K562 (cell line): ENCODE results near the gene CFAP73. TPM values are rescaled to one million over a fixed set of nuclear protein-coding genes. Genes with fewer than 3 reads are reported as not detected.

Experiments used
- ATAC-seq: fragments of 200-7000 bp; cut with Tn5 transposase; 3 replicates; pipeline ENCODE4 v1.9.1; 2020; ENCODE audit warnings: moderate library complexity
- BruUV-seq: library from RNA; stranded (reverse); fragments of 400-500 nt; replicated peaks from 2 replicates; lab custom pipeline; 2021; lab: Mats Ljungman, UMichigan
- CTCF ChIA-PET: fragments of 300-600 bp; formaldehyde crosslinking; extraction: SDS; loops from one replicate; lab custom pipeline; 2021; ENCODE audit warnings: low intra/inter-chr PET ratio; lab: Yijun Ruan, JAX
- POLR2A ChIA-PET: fragments of 300-600, 350-650 bp; sonication (Branson Sonifier 250); formaldehyde crosslinking; extraction: SDS; loops from one replicate; lab custom pipeline; 2021; ENCODE audit warnings: antibody characterized with exemption, inconsistent platforms; lab: Yijun Ruan, JAX
- DNase-seq, 4 experiments: peaks; one replicate each; pipeline versions ENCODE4 v3.0.0 to v3.0.0-alpha.2; 2011 to 2018; ENCODE audit warnings: low spot score in 3 of 4, mixed read lengths in 3 of 4; ENCODE audit errors: extremely low read depth in 1 of 4
- FAIRE-seq: peaks from 2 replicates; lab custom pipeline; 2011; peaks lifted over from hg19 to GRCh38; lab: Jason Lieb, UNC
- H2AFZ ChIP-seq: 2 replicates; pipeline ENCODE4 v1.6.0; 2011; ENCODE audit warnings: low read depth, low read length, control low read depth, inconsistent platforms
- H3K27ac ChIP-seq: fragments of 200-600 bp; 3 replicates; pipeline ENCODE4 v1.8.0; 2011; ENCODE audit warnings: low read depth, mild to moderate bottlenecking, control low read depth, inconsistent platforms, low read length, moderate library complexity, mixed read lengths; ENCODE audit errors: extremely low read depth
- H3K27me3 ChIP-seq, 2 experiments: fragments of 300-600 bp in 1 of 2; 2 replicates in 1 of 2; 3 replicates in 1 of 2; pipeline versions ENCODE4 v1.6.0 to v1.8.0; 2011; ENCODE audit warnings: inconsistent platforms in 2 of 2, low read length in 2 of 2, mild to moderate bottlenecking in 1 of 2, mixed read lengths in 1 of 2, moderate library complexity in 1 of 2; ENCODE audit not compliant: control insufficient read depth in 2 of 2, insufficient read depth in 2 of 2
- H3K36me3 ChIP-seq: fragments of 300-600 bp; 3 replicates; pipeline ENCODE4 v1.8.0; 2011; ENCODE audit warnings: mild to moderate bottlenecking, low read length, inconsistent platforms; ENCODE audit not compliant: control insufficient read depth, insufficient read depth
- H3K4me1 ChIP-seq, 2 experiments: fragments of 200-600 bp in 1 of 2; replicated peaks in 1 of 2; 2 replicates in 1 of 2; 3 replicates in 1 of 2; pipeline versions ENCODE4 v1.5.1 to v1.8.0; 2011; ENCODE audit warnings: inconsistent platforms in 2 of 2, low read length in 2 of 2, mild to moderate bottlenecking in 1 of 2, mixed read lengths in 1 of 2, moderate library complexity in 1 of 2; ENCODE audit not compliant: control insufficient read depth in 2 of 2, insufficient read depth in 2 of 2
- H3K4me2 ChIP-seq: 2 replicates; pipeline ENCODE4 v1.6.1; 2011; ENCODE audit warnings: low read length, control low read depth, inconsistent platforms, mixed read lengths; ENCODE audit not compliant: insufficient read depth
- H3K4me3 ChIP-seq: fragments of 200-600 bp; sonication (generic), shearing (Covaris generic); 2 replicates; pipeline ENCODE4 v1.5.1; 2016; ENCODE audit warnings: control low read depth, inconsistent platforms
- H3K79me2 ChIP-seq: fragments of 200-600 bp; 3 replicates; pipeline ENCODE4 v1.8.0; 2011; ENCODE audit warnings: low read length, inconsistent platforms; ENCODE audit not compliant: control insufficient read depth, insufficient read depth
- H3K9ac ChIP-seq, 2 experiments: 2 replicates each; pipeline versions ENCODE4 v1.6.0 to v1.6.1; 2011; ENCODE audit warnings: low read depth in 2 of 2, low read length in 2 of 2, control low read depth in 1 of 2, inconsistent platforms in 1 of 2, mild to moderate bottlenecking in 1 of 2, mixed read lengths in 1 of 2; ENCODE audit not compliant: insufficient read depth in 1 of 2
- H3K9me1 ChIP-seq: one replicate; pipeline ENCODE4 v1.6.0; 2011; ENCODE audit warnings: inconsistent platforms, mild to moderate bottlenecking, low read length, moderate library complexity; ENCODE audit not compliant: control insufficient read depth, insufficient read depth
- H3K9me3 ChIP-seq: replicated peaks from 2 replicates; pipeline ENCODE4 v1.5.1; 2011; ENCODE audit warnings: low read depth, low read length, inconsistent platforms; ENCODE audit not compliant: control insufficient read depth, insufficient read depth
- H4K20me1 ChIP-seq: replicated peaks from 2 replicates; pipeline ENCODE4 v1.6.1; 2011; ENCODE audit warnings: low read length, inconsistent platforms, mixed read lengths; ENCODE audit not compliant: control insufficient read depth, insufficient read depth
- ERF ChIP-seq: fragments of 450-650 bp; formaldehyde crosslinking; IDR thresholded peaks from 2 replicates; pipeline ENCODE4 v1.4.0; 2020; ENCODE audit warnings: mild to moderate bottlenecking, mixed read lengths
- ILK ChIP-seq: fragments of 450-650 bp; IDR thresholded peaks from 2 replicates; pipeline ENCODE4 v1.6.1; 2016; ENCODE audit warnings: missing genetic modification characterization, low read depth, mild to moderate bottlenecking, missing compliant biosample characterization, moderate library complexity, borderline replicate concordance
- JUNB ChIP-seq: fragments of 450-650 bp; formaldehyde crosslinking; conservative IDR thresholded peaks from 2 replicates; pipeline ENCODE4 v1.4.0; 2020; ENCODE audit warnings: mild to moderate bottlenecking
- MXI1 ChIP-seq: IDR thresholded peaks from 2 replicates; pipeline ENCODE4 v1.6.1; 2011; ENCODE audit warnings: low read depth, mild to moderate bottlenecking, improper control_type of control experiment, low read length
- NBN ChIP-seq: fragments of 450-650 bp; IDR thresholded peaks from 2 replicates; pipeline ENCODE4 v1.6.1; 2016; ENCODE audit warnings: low read depth, mild to moderate bottlenecking
- SNIP1 ChIP-seq: fragments of 450-650 bp; IDR thresholded peaks from 2 replicates; pipeline ENCODE4 v1.7.1; 2017; ENCODE audit warnings: low read depth, mild to moderate bottlenecking
- THRAP3 ChIP-seq: fragments of 450-650 bp; IDR thresholded peaks from 2 replicates; pipeline ENCODE4 v1.6.1; 2016; ENCODE audit warnings: mild to moderate bottlenecking, inconsistent platforms, borderline replicate concordance
- XRCC3 ChIP-seq: fragments of 450-650 bp; IDR thresholded peaks from 2 replicates; pipeline ENCODE4 v1.6.1; 2017; ENCODE audit warnings: mild to moderate bottlenecking, moderate library complexity
- ZNF146 ChIP-seq: IDR thresholded peaks from one replicate; pipeline ENCODE4 v1.6.1; 2018; ENCODE audit warnings: missing compliant biosample characterization; ENCODE audit not compliant: unreplicated experiment
- ZNF277 ChIP-seq: fragments of 250-450 bp; sonication (Bioruptor Pico); IDR thresholded peaks from 2 replicates; pipeline ENCODE4 v1.8.0; 2022; ENCODE audit warnings: inconsistent platforms, mild to moderate bottlenecking, moderate library complexity, borderline replicate concordance
- ZNF668 ChIP-seq: fragments of 250-450 bp; sonication (Bioruptor Pico); IDR thresholded peaks from 2 replicates; pipeline ENCODE4 v1.8.0; 2022; ENCODE audit warnings: mild to moderate bottlenecking, inconsistent platforms
- WGBS: fragments of 100-300 bp; shearing (Covaris generic); methylation state at CpG from one replicate; pipeline ENCODE4 v1.1.6; 2016; ENCODE audit warnings: low coverage, mixed read lengths; ENCODE audit not compliant: insufficient coverage; ENCODE audit errors: missing lambda C conversion rate; 5-methylcytosine and 5-hydroxymethylcytosine counted together
- in situ Hi-C: fragments of 300-500 bp; cut with MboI; formaldehyde crosslinking; loops from 4 replicates; pipeline ENCODE4 v1.15.0; 2018; ENCODE audit warnings: inconsistent platforms, mixed read lengths
- intact Hi-C: fragments of 100-400 bp; cut with micrococcal nuclease; formaldehyde crosslinking; loops from 2 replicates; pipeline ENCODE4 v1.14.2; 2022
- polyA plus RNA-seq, 8 experiments: library from polyadenylated mRNA; depleted of rRNA in 4 of 8; stranded (reverse) in 5 of 8; unstranded in 3 of 8; fragments of >200 nt; fragmentation: Nextera tagmentation in 2 of 8; fragmentation: Illumina TruSeq in 1 of 8; extraction: Ambion mirVana in 2 of 8; extraction: Trizol in 1 of 8; gene quantifications; 2 replicates each; pipeline versions ENCODE4 v1.2.1 to v1.2.3, GENCODE V29; 2011 to 2014; ENCODE audit warnings: inconsistent platforms in 1 of 8, missing spikeins in 1 of 8
- total RNA-seq, 7 experiments: library from RNA; depleted of rRNA in 6 of 7; stranded (reverse); fragments of >200 nt in 6 of 7; fragmentation: Illumina TruSeq in 2 of 7; extraction: Trizol in 2 of 7; gene quantifications; 2 replicates each; pipeline versions ENCODE4 v1.2.1 to v1.2.3, GENCODE V29; 2011 to 2021; ENCODE audit warnings: low replicate concordance in 1 of 7

CFAP73 gene
- total and polyA plus RNA-seq, 9 of the 15 experiments (the other 6 are each of a cell fraction or from before 2014, with no cell fraction given): not detected

DNA sequence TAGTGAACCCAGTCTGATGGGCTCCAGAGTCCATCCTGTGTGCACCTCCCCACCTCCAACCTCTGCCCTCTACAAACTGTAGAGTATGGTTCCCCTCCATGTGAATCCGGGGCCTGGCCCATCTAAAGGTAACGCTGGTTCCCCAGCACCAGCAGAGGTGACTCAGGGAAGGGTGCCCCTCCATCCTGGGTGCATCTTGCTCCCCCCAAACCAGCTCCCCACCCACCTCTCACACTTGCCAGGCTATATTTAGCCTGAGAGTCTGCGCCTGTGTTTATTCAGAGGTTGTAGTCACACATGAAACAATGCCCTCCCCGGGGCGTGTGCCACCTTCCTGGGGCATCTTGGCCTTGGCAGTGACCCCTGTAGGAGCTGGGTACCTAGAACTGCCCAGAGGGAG lies 40.2 kb upstream of the CFAP73 start (continued):
- TF ChIP-seq ILK (tag) (no peak), JUNB (CRISPR knock-in tag) (no peak), XRCC3 (no peak)

- Histone ChIP-seq H3K27ac (no peak overlapping the region), H3K9ac (no peak overlapping the region), H3K36me3 (no peaks in the 10 kb centered on the region), H3K4me1 (peaks cover 0 to 12% of the 10 kb centered on the region in 2 experiments; a peak in 1 of 5 replicates), H3K4me2 (no peak overlapping the region)
- ATAC-seq (no peak), FAIRE-seq (no peak)
- CTCF ChIA-PET: no interaction called here
- intact Hi-C loops: no loop called here
- no TSS peak for BruUV-seq
- TF ChIP-seq ZNF668 (CRISPR knock-in tag) (no peak), ERF (CRISPR knock-in tag) (no peak), THRAP3 (no peak), MXI1 (no peak), ZNF277 (CRISPR knock-in tag) (no peak), SNIP1 (no peak), ZNF146 (CRISPR knock-in tag) (no peak), NBN (no peak)
- TF ChIP-seq, all 486 proteins: peak for 0
- POLR2A ChIA-PET: interaction anchor here (0.5 to 0.6 kb wide), 2 partner anchors 44 to 609 kb away, joined by 3 read pairs; no protein-coding TSS in a partner anchor
- Histone ChIP-seq H3K9me1 (no peaks in the 10 kb centered on the region), H4K20me1 (peaks cover 15% of the 10 kb centered on the region; the same call in 1 of the 2 replicates), H3K9me3 (no peaks in the 10 kb centered on the region), H2AFZ (no peak overlapping the region), H3K27me3 (peaks cover 25 to 65% of the 10 kb centered on the region in 2 experiments), H3K4me3 (no peak overlapping the region), H3K79me2 (no peaks in the 10 kb centered on the region)
- DNase-seq: no peak
- in situ Hi-C loops: no loop called here
- WGBS: under 1% methylated on average over 7 of the region's 7 CpGs
Observed at GRCh38 chr12:113109872-113110599, 39.5 kb upstream of the CFAP73 start.
